GDM1 (cell line): ENCODE data around the gene KCNQ4.

Experiments used
- DNase-seq: peaks from one replicate; lab custom pipeline; 2025; lab: John Stamatoyannopoulos, UW

KCNQ4 gene

GRCh38 chr1:40840526-40841323 lies 57.1 kb downstream of the KCNQ4 start:
- peak; percentile 71 for DNase-seq

DNA sequence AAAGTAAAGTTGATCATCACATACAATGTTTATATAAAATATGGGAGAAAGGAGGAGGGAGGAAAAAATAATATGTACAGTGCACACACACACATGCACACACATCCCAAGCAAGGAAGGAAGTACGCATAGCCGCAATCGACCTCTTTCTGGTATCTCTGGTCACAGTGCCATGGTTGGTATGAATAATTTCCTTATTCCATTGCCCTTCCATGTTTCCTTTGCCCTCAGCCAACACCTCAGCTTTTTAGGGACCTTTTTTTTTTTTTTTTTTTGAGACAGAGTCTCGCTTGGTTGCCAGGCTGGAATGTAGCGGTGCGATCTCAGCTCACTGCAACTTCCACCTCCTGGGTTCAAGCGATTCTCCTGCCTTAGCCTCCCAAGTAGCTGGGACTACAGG lies 58.0 kb downstream of the KCNQ4 start:
- DNase-seq: peak; percentile 42

DNA sequence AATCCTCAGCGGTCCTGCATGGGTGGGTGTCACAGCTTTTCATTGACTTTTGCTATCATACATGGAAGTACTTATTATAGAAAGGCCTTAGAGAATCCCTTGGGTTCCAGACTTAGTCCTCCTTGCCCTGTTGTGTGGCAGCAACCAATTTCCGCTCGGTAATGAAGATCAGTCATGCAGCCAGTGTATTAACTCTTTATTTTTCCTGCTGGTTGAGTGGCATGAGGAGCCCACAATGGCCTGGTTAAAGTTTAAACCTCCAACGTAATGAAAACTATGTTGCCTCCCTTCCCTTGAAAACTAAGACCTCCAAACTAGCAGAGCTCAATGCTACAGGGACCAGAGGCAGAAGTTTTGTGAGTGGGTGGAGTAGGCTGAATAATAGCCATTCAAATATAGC lies 58.6 kb downstream of the KCNQ4 start:
- no peak for DNase-seq

GRCh38 chr1:40842691-40843090 lies 59.1 kb downstream of the KCNQ4 start:
- no peak for DNase-seq

DNA sequence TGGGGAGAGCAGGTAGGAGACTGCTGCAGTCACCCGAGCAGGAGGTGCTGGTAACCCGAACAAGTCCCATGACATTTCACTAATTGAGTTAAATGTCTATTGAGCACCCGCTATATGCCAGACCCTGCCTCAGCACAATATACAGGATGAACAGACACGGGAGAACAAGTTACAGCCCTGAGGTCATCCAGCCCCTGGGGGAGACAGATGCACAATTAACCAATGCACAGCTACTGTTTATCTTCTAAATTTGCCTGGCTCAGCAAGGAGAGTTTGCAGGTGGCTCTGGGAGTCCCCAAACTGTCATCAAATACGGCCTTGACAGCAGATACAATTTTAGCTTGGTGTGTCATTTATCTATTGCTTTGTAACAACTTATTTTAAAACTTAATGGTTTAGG lies 60.5 kb downstream of the KCNQ4 start:
- DNase-seq: no peak

DNA sequence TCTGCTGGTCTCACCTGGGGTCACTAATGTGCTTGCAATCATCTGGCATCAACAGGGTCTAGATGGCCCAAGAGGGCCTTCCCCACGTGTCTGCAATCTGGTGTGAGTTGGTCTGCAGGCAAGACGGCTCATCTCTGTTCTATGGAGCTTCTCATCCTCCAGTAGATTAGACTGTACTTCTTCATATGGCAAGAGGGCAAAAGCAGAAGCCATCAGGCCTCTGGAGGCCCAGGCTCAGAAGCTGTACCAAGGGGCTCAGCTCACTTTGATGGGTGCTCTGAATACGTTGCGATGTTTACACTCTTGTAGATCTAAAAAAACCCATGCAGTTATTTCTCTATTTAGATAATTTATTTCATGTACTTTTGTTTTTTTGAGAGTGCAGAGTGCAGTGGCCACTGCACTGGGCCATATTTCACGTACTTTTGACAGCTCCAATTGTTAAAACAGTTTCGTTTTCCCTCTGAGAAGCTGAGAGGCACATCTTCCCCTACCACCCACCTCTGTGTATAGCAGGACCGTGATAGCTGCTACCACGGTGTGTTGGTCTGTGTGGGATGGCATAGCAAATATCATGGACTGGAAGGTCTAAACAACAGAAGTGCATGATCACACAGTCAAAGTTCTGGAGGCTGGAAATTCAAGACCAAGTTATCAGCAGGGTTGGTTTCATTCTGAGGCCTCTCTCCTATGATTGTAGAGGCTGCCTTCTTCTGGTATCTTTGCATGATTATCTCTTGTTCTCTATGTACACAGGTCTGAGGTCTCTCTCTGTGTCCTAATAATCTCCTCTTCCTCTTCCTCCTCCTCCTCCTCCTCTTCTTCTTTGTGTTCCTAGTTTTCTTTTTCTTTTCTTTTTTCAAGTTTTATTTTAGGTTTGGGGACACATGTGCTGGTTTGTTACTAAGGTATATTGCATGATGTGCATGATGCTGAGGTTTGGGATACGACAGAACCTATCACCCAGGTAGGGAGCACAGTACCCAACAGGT lies 61.6 kb downstream of the KCNQ4 start:
- DNase-seq: peak; percentile 22

GRCh38 chr1:40845895-40846294 lies 62.3 kb downstream of the KCNQ4 start:
- no peak for DNase-seq

DNA sequence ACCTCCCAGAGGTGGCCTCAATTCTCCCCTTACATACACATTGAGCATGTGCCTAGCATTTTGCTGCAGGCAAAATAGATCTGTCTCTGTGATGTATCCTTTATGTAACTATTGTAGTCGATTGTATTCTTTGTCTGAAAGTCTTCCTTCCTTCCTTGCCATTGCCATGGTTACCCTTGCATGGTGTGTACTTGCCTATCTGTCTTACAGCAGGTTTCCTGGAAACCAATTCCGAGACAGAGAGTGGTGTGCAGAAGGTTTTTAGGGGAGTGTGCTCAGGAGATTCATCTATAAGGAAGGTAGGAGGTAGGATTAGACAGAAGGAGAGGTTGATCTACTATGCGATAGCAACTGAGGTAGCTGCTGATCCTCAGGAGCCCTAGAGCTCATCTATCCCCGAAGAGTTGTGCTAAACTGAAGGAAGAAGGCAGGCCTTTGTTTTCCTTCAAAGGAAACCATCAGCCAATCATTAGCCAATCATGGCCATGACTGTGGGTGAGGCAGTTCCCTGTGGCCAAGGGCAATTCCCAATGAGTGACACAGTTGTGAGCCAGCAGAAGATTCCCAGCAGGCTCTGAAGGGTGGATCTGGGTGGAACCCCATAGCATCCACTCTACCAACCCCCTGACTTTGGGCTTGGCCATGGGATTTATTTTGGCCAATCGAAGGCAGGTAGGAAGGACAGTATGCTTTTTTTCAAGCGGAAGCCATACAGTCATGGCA lies 63.6 kb downstream of the KCNQ4 start:
- no peak for DNase-seq

DNA sequence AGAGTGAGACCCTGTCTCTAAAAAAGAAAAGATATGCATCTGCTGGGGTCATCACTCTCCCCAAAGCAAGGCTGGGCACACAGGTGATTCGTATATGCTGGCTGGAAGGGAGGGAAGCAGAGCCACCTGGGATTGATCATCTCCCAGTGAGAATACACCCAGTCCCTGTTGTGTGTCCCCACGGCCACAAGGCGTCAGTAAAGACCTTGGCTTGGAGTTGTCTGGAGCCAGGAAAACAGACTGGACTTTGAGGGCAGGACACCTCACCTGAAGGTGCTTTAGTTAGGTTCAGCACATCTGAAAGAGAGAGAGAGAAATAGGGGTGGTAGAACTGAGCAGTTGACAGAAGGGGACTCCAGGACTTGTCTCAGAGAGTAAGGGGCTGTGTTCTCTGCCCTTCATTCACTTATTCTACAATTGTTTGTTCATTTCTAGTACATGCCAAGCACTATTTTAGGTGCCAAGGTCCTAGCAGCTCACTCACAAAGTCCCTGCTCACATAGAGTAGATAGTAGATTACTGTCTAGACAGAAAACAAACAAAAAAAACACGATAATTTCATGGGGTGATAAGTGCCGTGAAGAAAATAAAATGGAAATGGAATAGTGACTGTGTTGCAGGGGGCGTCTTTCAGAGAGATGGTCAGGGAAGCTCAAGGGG lies 65.1 kb downstream of the KCNQ4 start:
- peak; percentile 23 for DNase-seq

GRCh38 chr1:40849801-40850592 lies 66.4 kb downstream of the KCNQ4 start:
- DNase-seq: peak; percentile 72

DNA sequence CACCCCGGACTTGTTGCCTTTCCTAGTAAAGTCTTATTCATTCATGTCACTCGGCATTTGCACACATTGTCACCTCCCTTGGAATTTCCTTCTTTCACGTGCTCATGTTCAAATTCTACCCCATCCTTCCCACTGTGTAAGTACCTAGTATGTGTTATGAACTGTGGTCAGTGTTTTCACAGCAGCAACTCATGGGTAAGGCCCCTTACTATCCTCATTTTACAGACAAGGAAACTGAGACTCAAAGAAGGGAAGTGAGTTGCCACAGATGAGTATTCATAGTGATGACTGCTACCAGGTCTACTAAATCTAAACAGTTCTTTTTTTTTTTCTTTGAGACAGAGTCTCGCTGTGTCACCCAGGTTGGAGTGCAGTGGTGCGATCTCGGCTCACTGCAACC lies 68.1 kb downstream of the KCNQ4 start:
- DNase-seq: no peak

- DNase-seq: no peak
Measured at GRCh38 chr1:40853113-40853884, 69.7 kb downstream of the KCNQ4 start.

GRCh38 chr1:40853885-40854170 lies 70.2 kb downstream of the KCNQ4 start:
- DNase-seq: no peak

DNA sequence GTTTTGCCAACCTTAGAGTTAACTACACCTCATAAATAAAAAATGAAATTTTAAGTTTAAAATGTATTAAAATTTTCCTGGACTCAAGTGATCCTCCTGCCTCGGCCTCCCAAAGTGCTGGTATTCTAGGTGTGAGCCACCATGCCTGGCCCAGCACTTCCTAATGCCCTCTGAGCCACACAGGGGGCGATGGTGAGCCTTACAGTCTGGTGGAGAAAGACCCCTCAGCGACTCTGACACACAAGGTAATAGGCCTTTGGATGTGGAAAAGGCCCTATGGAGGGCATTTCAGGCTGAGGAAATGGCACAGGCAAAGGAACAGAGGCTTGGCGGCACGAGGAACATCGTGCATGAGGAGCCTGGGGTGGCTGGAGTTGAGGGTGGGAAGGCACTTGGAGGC lies 71.9 kb downstream of the KCNQ4 start:
- peak; percentile 27 for DNase-seq

- DNase-seq: no peak
Measured at GRCh38 chr1:40856116-40856515, 72.5 kb downstream of the KCNQ4 start.

DNA sequence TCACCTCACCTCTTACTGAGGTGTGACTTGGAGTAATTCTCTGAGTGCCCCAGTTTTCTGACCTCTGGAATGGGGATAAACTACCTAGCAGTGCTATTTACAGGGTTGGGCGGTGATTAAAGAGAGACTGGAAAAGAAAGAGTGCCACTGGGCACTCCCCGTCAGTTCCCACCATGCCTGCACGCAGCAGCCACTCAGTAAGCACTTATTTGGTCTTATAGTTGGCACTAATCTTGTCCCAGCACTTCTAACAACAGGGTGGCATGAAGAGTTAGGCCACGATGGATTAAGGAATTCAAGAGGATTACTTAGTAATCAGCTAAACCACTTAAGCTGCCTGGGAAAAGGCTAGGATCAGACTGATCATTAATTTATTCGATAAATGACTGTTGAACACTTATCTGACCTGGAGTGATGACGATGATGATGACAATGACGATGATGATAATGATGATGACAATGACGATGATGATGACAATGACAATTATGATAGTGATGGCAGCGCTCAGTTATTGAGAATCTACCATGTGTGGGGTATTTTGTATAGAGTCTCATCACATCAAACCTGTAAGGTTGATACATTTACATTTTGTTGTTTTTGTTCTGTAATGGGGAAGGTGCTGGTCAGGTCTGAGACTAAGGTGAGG lies 73.2 kb downstream of the KCNQ4 start:
- DNase-seq: no peak

- DNase-seq: no peak
Measured at GRCh38 chr1:40857737-40858136, 74.2 kb downstream of the KCNQ4 start.

DNA sequence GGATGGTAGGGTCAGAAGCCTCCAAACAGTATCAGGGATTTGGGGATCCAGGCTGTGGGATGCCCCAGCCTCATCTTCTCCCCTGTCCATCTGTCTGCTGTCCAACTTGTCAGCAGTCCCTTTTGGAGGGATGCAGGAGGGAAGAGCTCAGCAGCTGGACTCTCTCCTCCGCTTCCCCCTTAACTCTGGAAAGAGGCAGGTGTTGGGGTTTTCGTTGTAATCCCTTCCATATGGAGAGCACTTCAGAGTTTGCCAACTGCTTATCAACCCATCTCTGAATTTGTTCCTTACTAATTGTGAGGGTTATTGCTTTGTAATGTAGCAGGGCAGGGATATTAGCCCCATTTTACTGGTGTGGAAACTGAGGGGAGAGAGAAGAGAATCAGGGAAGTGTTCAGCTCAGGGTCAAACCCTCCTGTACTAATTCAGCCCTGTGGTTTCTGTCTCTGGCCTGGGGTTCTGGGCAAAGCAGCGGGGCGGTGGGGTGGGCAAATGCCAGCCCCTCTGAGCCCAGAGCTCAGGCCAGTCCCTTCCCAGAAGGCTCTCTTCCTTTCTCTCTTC lies 75.3 kb downstream of the KCNQ4 start:
- no peak for DNase-seq

GRCh38 chr1:40860706-40861223 lies 77.2 kb downstream of the KCNQ4 start:
- DNase-seq: no peak
